ENCODE results near the gene NKRF. TPM values are rescaled to one million over a fixed set of nuclear protein-coding genes. Genes with fewer than 3 reads are reported as not detected.

NKRF gene
- total and polyA plus RNA-seq, 9 of the 15 experiments (the other 6 are each of a cell fraction or from before 2014, with no cell fraction given): 8.9 to 31.9 (median 19.0) TPM

- peak; percentile 37 for TF ChIP-seq NEUROD1 (IDR thresholded peaks at IDR 0.05; ENCODE audit: borderline replicate concordance, low read depth, low read length, partially characterized antibody)
Measured at GRCh38 chrX:119565107-119565663, 41.0 kb downstream of the NKRF start, which contains the start of gene STEEP1 (continued).

GRCh38 chrX:119552508-119552907, 53.7 kb downstream of the NKRF start:
- H3K27me3 ChIP-seq (ENCODE audit: control insufficient read depth in 2 of 2, insufficient read depth in 2 of 2, low read length in 2 of 2): no peaks in the 10 kb centered on the region
- H3K9me1 ChIP-seq (ENCODE audit: control insufficient read depth, insufficient read depth, low read length): no peaks in the 10 kb centered on the region
- H2AFZ ChIP-seq (ENCODE audit: low read depth, low read length): no peak overlapping the region
- CTCF ChIA-PET (ENCODE audit: low intra/inter-chr PET ratio): no interaction called here
- intact Hi-C loops (cut with micrococcal nuclease) (no loop called here), in situ Hi-C loops (cut with MboI) (no loop called here)
- H3K9me3 ChIP-seq (replicated peaks; ENCODE audit: control insufficient read depth, insufficient read depth, low read depth, low read length): no peaks in the 10 kb centered on the region
- no TSS peak for BruUV-seq (replicated peaks)
- DNase-seq (ENCODE audit: extremely low read depth in 1 of 4, low spot score in 3 of 4): no peak
- 0 out of 3 replicates have a peak, but pooled peaks cover 7% of the 10 kb centered on the region for H3K79me2 ChIP-seq (ENCODE audit: control insufficient read depth, insufficient read depth, low read length)
- no peak for TF ChIP-seq E2F3 (CRISPR knock-in tag; IDR thresholded peaks at IDR 0.05)
- no peak for TF ChIP-seq ERF (CRISPR knock-in tag; IDR thresholded peaks at IDR 0.05)
- TF ChIP-seq HNRNPLL (IDR thresholded peaks at IDR 0.05; ENCODE audit: low read depth, low read length, poor library complexity, severe bottlenecking): no peak
- no peak for FAIRE-seq
- H4K20me1 ChIP-seq (replicated peaks; ENCODE audit: control insufficient read depth, insufficient read depth, low read length): no peaks in the 10 kb centered on the region
- no peak overlapping the region for H3K27ac ChIP-seq (ENCODE audit: extremely low read depth, low read depth, low read length)
- peaks cover 17% of the 10 kb centered on the region; the same call in 2 of the 3 replicates for H3K36me3 ChIP-seq (ENCODE audit: control insufficient read depth, insufficient read depth, low read length)
- H3K4me1 ChIP-seq (replicated peaks in 1 of 2; ENCODE audit: control insufficient read depth in 2 of 2, insufficient read depth in 2 of 2, low read length in 2 of 2): no peaks in the 10 kb centered on the region
- 79% methylated on average over 3 of the region's 3 CpGs for WGBS (ENCODE audit: insufficient coverage, low coverage, missing lambda C conversion rate)
- H3K4me2 ChIP-seq (ENCODE audit: insufficient read depth, low read length): no peak overlapping the region
- no peak overlapping the region for H3K4me3 ChIP-seq
- no peak overlapping the region for H3K9ac ChIP-seq (ENCODE audit: insufficient read depth in 1 of 2, low read depth in 2 of 2, low read length in 2 of 2)
- POLR2A ChIA-PET: interaction anchor here (1.0 kb wide), 1 partner anchor 46 kb away, joined by 4 read pairs; no protein-coding TSS in a partner anchor
- ATAC-seq: no peak
